GM19351 (cell line): Measurements from ENCODE around the gene CRIM1.
A peak's percentile ranks its signal among the peaks of the same experiment; 100 is the strongest.

ENCODE experiments used
- ATAC-seq: cut with Tn5 transposase; IDR thresholded peaks from one replicate; pipeline ENCODE4 v1.9.1; 2021; ENCODE audit warnings: mild to moderate bottlenecking, moderate library complexity; ENCODE audit not compliant: unreplicated experiment

The CRIM1 gene

DNA sequence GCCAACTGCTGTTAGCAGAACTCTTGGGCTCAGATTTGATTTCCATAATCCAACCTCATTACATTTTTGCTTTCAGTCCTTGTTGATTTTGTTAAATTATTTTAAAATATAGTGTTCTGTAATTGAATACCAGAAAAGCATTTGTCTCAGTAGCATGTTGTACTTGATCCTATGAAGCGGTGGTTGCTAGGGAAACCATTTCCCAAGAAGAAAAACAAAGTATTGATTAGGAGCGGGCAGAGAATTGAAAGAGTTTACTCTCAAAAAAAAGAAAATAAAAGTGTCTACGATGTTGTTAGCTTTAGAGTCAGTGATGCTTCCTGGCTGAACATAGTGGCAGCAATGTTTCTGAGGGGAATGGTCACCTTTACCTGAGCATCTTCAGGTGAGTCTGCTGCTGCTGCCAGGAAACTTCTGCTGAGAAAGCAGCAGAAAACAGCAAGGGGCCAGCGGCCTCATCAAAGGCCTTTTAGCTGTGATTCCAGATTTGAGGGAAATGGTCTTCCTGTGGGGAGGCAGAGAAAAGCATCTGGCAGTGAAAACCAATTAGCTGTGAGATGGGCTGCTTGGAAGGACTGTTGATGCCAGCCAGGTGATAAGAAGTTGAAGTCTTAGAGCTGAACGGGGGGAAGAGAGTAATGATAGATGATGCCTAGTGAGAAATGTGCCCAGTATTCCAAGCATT is 37.1 kb downstream of the CRIM1 start:
- ATAC-seq: no peak

GRCh38 chr2:36393738-36394256 is 38.2 kb downstream of the CRIM1 start:
- no peak for ATAC-seq

DNA sequence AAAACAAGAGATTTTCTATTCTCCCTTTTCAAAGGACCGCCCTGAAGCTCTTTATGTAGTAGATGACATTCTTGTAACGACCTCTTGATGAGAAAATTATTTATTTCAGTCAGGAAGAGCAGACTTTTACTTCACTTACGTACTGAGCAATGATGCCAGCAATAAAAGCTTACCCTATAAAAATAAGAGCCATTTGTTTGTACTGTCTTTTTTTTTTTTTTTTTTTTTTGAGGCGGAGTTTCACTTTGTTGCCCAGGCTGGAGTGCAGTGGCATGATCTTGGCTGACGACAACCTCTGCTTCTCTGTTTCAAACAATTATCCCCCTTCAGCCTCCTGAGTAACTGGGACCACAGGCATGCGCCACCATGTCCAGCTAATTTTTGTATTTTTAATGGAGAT is 39.2 kb downstream of the CRIM1 start:
- ATAC-seq: no peak

DNA sequence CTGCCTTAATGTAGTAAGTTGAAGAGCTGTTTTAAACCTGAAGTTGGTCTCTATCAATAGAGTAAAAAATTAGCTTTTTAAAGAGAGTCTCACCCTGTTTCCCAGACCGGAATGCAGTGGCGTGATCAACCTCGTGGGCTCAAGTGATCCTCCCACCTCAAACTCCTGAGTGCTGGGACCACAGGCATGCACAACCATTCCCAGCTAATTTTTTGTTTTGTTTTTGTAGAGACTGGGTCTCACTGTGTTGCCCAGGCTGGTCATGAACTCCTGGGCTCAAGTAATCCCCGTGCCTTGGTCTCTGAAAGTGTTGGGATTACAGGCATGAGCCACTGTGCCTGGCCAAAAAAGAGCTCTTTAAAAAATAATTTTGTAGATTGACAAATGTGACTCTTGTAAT is 40.3 kb downstream of the CRIM1 start:
- ATAC-seq: no peak

DNA sequence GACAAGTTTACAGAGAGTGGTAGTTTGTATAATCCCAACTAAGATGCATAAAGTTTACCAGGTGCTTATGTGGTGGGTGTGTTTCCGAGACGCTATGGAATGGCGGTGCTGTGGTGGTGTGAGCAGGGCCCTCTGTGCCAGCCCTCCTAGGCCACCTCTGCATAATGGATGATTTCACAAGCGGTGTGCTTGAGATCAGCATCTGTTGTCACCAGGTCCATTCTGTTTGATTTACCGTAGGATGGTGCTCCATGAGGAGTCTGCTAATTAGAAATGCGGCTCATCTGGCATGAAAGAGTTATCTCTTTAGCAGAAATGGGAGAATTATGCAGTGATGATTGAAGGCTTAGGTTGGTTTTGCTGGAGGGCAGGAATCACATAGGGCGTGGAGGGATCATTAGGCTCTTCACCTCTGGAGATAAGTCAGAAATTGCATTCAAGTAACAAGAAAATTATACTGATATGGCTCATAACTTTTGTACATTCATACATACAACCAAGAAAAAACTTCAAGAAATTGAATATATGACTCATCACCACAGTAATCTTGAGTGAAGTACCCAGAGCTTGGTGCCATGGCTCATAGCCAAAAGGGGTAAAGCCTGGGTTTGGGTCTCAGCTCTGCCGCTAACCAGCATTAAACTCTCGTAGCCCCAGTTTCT is 41.4 kb downstream of the CRIM1 start:
- no peak for ATAC-seq

DNA sequence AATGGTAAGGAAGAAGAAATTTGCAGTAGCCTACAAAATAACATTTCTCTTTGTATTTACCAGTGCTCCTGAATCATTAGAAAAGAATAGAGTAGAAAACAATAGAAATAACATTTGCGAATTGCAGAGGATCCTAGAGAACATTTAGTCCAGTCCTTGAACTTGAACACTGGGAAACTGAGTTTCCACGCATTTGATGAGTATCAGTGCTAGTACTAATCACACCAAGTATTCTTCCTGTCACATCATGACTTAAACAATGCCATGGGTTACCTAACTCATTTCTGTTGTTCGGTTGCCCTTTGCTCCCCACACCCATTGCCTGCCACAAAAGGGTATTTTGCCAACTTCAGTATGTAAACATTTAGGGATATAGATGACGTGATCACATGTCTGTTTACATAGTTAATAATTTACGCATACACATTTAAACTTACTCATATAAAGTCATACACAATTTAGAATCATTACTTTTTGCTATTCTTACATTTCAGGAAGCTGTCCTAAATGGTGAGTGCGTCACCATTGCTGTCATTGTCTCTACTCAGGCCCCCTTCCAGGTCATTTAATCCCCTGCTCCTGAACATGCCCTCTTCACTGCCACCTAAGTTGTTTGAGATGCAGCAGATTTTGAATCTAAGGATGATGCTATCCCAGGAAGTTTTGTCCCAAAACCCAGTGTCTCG is 42.3 kb downstream of the CRIM1 start:
- ATAC-seq: no peak

DNA sequence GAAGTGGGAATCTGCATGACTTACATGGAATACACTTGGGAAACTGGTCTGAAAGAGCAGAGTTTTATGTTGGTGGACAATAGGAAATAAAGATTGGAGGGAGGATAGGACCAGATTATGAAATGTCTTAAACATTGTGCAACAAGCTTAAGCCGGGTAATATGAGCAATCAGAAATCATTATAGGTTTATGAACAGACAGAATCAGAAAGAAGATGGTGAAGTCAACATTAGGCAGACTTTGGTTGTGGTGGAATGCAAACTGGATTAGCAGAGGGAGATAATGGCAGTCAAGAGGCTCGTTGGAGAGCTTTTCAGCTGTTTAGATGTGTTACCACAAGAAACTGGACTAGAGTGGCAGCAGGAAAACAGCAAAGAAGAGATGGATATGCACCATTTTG is 43.5 kb downstream of the CRIM1 start:
- ATAC-seq: no peak

DNA sequence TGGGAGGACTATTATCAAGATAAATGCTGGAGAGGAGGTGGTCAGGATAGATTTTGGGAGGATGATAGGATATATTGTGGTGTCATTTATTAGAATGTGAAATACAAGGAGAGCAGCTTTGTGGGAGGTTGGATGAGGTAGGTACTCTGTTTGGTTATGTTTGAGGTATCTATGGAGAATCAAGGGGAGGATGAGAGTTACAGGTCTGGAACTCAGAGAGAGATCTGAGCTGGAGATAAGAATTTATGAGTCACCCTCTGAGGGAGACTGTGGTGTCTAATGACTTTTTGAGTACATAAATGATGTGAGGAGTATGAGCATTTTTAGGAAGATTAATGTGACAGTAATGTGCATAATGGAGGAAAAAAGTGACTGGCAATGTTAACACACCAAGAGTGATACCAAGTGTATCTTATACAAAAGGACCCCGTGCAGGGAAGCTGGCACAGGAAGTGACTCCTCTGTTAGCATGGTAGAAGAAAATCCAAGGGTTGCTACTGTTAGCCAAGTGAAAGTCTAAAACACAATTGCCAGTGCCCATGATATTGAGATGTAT is 48.2 kb downstream of the CRIM1 start:
- peak; percentile 50 for ATAC-seq

GRCh38 chr2:36404318-36404717 is 48.7 kb downstream of the CRIM1 start:
- ATAC-seq: no peak

DNA sequence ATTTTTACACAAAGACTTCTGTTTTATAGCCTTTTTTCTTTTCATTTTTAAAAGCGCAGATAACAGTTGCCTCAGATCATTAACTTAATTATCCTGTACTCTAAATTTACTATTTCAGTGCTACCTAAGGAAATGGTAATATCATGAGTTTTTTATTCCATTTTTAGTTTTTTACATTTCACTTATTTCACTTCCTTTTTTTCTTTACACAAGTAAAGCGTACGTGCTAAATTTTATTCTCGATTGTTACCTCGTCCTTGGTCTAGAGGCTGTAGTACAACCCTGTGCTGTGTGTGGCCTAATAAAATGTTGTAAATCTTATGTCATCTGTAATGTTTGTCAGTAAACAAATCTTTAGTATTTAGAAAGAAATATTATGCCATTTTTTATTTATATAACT is 49.2 kb downstream of the CRIM1 start:
- peak; percentile 72 for ATAC-seq

DNA sequence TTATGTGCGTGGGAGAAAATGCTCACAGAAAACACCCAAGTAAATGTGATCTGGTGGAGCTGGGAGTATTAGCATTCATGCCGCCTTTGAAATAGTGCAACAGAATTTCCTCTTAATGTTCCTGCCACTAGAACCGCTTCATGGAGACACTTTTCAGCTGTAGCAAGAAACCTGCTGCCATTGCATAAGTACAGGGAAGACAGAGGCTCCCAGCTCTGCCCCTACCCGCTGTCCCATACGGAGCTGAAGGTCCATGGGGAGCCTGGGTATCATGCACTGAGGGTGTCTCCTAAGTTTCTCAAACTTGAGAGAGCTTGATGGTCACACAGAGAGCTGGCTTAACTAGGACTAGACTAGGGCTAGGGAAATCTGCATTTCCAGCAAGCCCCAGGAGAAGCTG is 49.6 kb downstream of the CRIM1 start:
- peak; percentile 15 for ATAC-seq

- ATAC-seq: no peak
These were observed 50.7 kb downstream of the CRIM1 start for GRCh38 chr2:36406296-36406695.

DNA sequence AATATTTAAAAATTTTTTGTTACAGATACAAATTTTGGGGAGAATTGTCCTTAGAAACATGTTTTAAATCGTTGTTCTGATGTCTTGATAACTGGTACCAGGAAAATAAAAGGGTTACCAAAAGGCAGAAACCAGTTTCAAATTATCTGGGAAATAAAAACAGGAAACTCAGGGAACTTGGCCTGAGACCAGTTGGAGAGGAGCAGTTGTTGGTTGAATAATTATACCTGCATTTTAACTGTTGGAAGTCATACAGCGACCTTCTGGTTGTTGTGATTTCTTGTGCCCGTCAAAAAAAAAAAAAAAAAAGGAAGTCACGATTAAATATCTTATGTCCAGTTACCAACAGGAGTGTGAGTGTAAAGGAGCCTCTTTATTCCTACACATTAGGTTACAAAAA is 51.8 kb downstream of the CRIM1 start:
- no peak for ATAC-seq

DNA sequence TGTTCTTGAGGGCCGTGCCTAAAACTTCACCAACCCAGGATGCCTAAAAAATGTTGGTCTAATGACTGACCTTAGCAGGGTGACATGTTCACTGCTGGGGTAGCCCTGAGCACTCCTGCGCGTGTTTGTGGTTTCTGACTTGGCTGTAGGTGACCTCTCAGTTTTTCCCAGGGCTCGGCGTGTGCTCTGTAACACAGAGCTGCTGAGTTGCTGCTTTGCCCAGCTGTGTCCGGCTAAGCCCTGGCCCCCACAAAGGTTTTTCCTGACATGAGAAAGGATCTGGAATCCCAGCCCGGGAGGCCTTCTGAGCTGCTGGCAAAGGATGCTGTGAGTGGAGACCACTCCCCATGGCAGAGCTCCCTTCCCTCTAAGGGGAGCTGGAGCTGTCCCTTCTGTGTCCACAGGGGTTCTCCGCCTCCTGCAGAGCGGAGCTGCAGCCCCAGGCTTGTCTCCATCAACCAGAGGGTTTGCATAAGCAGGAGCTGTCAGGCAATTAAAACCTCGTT is 52.7 kb downstream of the CRIM1 start:
- ATAC-seq: no peak

DNA sequence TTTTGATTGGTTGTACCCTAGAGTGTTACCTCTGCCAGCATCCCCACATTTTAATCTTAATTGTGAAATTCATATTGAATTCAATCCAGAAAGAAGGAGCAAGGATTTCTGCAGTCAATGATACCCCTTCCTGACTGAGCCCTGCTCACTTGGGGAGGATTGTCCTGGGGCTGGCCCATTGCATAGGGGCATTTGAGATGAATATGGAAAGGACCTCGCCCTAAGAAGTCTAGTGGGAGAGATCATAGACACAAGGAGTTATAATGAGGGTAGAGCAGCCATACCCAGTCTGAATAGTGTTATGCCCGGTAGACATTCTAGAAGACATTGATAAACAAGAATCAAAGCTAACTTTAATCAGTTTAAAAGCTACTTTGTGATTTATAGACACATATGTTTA is 53.8 kb downstream of the CRIM1 start:
- no peak for ATAC-seq

- ATAC-seq: no peak
These were observed 54.4 kb downstream of the CRIM1 start for GRCh38 chr2:36409935-36410334.

DNA sequence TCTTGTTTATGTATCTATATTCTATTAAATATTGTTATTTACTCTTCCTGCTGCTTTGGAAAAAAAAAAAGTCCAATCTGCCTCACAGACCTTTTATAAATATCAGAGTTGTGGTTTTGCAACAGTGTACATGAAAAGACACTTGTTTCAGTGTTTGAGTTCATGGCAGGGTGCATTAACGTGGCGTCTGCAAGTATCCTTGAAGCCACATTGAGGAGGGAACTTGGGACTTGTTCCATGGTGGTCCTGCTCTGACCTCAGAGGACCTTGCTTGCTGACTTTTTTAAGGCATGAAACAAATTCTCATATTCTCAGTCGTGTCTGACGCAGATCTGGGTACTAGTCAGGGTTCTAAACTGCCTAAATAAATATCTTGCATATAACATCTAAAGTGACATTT is 55.1 kb downstream of the CRIM1 start:
- no peak for ATAC-seq

DNA sequence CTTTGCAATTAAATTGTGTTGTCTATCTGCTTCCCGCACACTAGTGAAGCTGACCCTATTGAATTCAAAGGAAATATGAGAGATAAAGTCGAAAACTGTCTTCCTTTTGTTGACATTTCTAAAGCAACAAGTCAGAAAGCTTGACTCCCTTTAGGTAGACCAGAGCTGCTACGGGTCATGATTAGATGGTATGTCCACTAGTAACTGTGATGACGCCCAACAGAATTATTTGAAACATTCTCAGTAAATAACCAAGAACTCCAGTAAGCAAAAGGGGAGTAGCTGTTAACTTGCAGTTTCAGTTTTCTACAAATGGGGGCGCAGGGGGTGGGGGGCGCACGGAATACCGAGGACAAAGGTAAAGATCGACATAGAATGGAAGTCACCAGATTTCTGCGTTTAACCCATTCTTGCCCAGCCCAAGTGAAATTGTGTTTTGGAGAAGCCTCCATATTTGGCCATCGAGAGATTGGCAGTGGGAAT is 56.4 kb downstream of the CRIM1 start:
- ATAC-seq: no peak

DNA sequence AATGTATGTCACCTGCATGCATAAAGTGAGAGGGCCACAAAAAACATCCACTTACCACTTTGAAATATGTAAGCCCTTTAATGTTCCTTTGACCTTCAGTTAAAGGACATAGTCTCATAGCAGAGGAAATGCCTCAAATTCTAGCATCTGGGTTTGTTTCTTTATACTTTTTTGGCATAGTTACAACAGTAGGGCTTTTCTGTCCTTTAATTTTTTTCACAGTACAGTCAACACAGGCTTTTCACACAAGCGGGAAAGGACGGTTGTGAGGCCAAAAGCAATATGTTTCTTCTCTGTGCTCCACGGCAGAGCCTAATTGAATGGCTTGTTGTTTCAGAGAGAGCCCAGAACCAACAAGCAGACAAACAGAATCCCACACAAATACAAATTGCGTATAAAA is 57.6 kb downstream of the CRIM1 start:
- ATAC-seq: no peak

- no peak for ATAC-seq
These were observed 58.7 kb downstream of the CRIM1 start for GRCh38 chr2:36414307-36414706.

DNA sequence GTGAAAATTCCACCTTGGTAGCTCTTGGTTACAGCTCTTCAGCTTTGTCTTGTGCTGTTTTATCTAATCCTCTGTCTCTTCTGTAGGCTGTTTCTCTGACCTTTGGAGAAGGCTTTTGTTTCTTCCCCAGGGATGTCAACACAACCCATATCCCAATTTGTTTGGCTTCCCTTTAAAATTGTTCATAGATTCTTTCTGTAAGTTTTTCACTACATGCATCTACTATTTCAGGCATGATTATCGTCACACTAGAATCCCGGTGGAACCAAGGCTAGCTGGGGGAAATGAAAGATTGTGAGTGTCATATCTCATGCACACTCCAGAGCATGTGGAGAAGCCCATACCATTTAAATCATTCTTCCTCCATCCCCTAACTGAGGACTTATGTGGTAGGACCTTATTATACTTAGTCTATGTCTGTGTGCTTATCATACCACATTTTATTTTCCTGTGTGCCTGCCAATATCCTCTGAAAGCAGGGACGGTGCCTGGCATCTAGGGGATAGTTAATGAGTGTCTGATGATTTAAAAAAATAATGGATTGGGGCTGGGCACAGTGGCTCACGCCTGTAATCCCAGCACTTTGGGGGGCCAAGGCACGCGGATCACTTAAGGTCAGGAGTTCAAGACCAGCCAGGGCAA is 59.9 kb downstream of the CRIM1 start:
- ATAC-seq: no peak
